A549 (cell line): ENCODE results near the gene RGS5. TPM values are rescaled to one million over a fixed set of nuclear protein-coding genes. Genes with fewer than 3 reads are reported as not detected.

Experiments used
- ATAC-seq, 2 experiments: fragments of 200-7000 bp in 1 of 2; fragments of >200 bp in 1 of 2; cut with Nextera tagmentation in 1 of 2; cut with Tn5 transposase in 1 of 2; 3 replicates each; pipeline versions ENCODE4 v1.8.0 to v1.9.1; 2018 to 2020; ENCODE audit warnings: mild to moderate bottlenecking in 1 of 2, moderate library complexity in 1 of 2
- CTCF ChIA-PET: fragments of 300-600 bp; sonication (Branson Sonifier 250); formaldehyde crosslinking; extraction: SDS; loops from one replicate; lab custom pipeline; 2021; ENCODE audit warnings: antibody characterized with exemption, inconsistent platforms; lab: Yijun Ruan, JAX
- POLR2A ChIA-PET: fragments of 350-600 bp; formaldehyde crosslinking; extraction: SDS; loops from one replicate; lab custom pipeline; 2021; ENCODE audit warnings: antibody characterized with exemption, inconsistent platforms; lab: Yijun Ruan, JAX
- DNase-seq, 2 experiments: peaks; one replicate each; pipeline versions ENCODE4 v3.0.0 to v3.0.0-alpha.2; 2011 to 2016; ENCODE audit warnings: low read depth in 1 of 2, low spot score in 1 of 2
- FAIRE-seq: peaks from 2 replicates; lab custom pipeline; 2011; peaks lifted over from hg19 to GRCh38; lab: Jason Lieb, UNC
- H3K27ac ChIP-seq, 2 experiments: fragments of >200 bp; sonication (Bioruptor Twin); formaldehyde crosslinking; 3 replicates each; pipeline ENCODE4 v1.5.1; 2016 to 2017
- H3K4me1 ChIP-seq: fragments of >200 bp; sonication (Bioruptor Twin); formaldehyde crosslinking; 3 replicates; pipeline ENCODE4 v1.6.1; 2016
- H3K4me2 ChIP-seq: fragments of >200 bp; sonication (Bioruptor Twin); formaldehyde crosslinking; 3 replicates; pipeline ENCODE4 v1.6.1; 2016
- H3K4me3 ChIP-seq: fragments of >200 bp; sonication (Bioruptor Twin); formaldehyde crosslinking; 3 replicates; pipeline ENCODE4 v1.5.1; 2016
- H3K9me3 ChIP-seq: fragments of >200 bp; sonication (Bioruptor Twin); formaldehyde crosslinking; 3 replicates; pipeline ENCODE4 v1.6.1; 2016
- ATOH8 ChIP-seq: fragments of 250-450 bp; sonication (Bioruptor Pico); IDR thresholded peaks from 2 replicates; pipeline ENCODE4 v1.5.0; 2020; ENCODE audit warnings: low read depth, mild to moderate bottlenecking, moderate library complexity
- CEBPB ChIP-seq, 2 experiments: fragments of >200 bp in 1 of 2; sonication (Bioruptor Twin) in 1 of 2; formaldehyde crosslinking in 1 of 2; IDR thresholded peaks; 2 replicates each; pipeline ENCODE4 v1.6.1; 2012 to 2016
- EP300 ChIP-seq, 2 experiments: fragments of >200 bp; sonication (Bioruptor Twin); formaldehyde crosslinking; IDR thresholded peaks; 2 replicates in 1 of 2; 3 replicates in 1 of 2; pipeline ENCODE4 v1.6.1; 2016 to 2017
- GATA3 ChIP-seq: IDR thresholded peaks from 2 replicates; pipeline ENCODE4 v1.6.1; 2012; ENCODE audit warnings: borderline replicate concordance
- HDAC2 ChIP-seq: fragments of 200-600 bp; sonication (generic); IDR thresholded peaks from 2 replicates; pipeline ENCODE4 v1.6.1; 2016
- HES2 ChIP-seq: fragments of >200 bp; sonication (Bioruptor Twin); formaldehyde crosslinking; IDR thresholded peaks from 2 replicates; pipeline ENCODE4 v1.6.1; 2016
- HEYL ChIP-seq: fragments of 250-450 bp; sonication (Bioruptor Pico); IDR thresholded peaks from 2 replicates; pipeline ENCODE4 v1.8.0; 2021; ENCODE audit warnings: mild to moderate bottlenecking, moderate library complexity
- HMGXB4 ChIP-seq: fragments of 250-450 bp; sonication (Bioruptor Pico); IDR thresholded peaks from 2 replicates; pipeline ENCODE4 v1.5.0; 2021; ENCODE audit warnings: mild to moderate bottlenecking, moderate library complexity, borderline replicate concordance
- HOXB5 ChIP-seq: fragments of 250-450 bp; sonication (Bioruptor Pico); IDR thresholded peaks from 2 replicates; pipeline ENCODE4 v1.5.0; 2020; ENCODE audit warnings: mild to moderate bottlenecking, moderate library complexity
- JUN ChIP-seq, 2 experiments: fragments of >200 bp; sonication (Bioruptor Twin); formaldehyde crosslinking; IDR thresholded peaks; 2 replicates in 1 of 2; 3 replicates in 1 of 2; pipeline ENCODE4 v1.6.1; 2016 to 2017
- MAFK ChIP-seq: fragments of 450-650 bp; IDR thresholded peaks from 2 replicates; pipeline ENCODE4 v1.6.1; 2014; ENCODE audit not compliant: partially characterized antibody
- MAX ChIP-seq: IDR thresholded peaks from 2 replicates; pipeline ENCODE4 v1.6.1; 2012
- MYC ChIP-seq: IDR thresholded peaks from 2 replicates; pipeline ENCODE4 v1.6.1; 2012; ENCODE audit warnings: mild to moderate bottlenecking, inconsistent platforms, low read length, improper control_type of control experiment, borderline replicate concordance
- PBX3 ChIP-seq: IDR thresholded peaks from 2 replicates; pipeline ENCODE4 v1.6.1; 2012
- PHF8 ChIP-seq: fragments of 200-600 bp; sonication (generic); IDR thresholded peaks from 2 replicates; pipeline ENCODE4 v1.6.1; 2016; ENCODE audit warnings: low read depth, mild to moderate bottlenecking, antibody characterized with exemption, moderate library complexity, borderline replicate concordance
- RAD21 ChIP-seq, 2 experiments: fragments of >200 bp in 1 of 2; sonication (Bioruptor Twin) in 1 of 2; formaldehyde crosslinking in 1 of 2; IDR thresholded peaks in 1 of 2; conservative IDR thresholded peaks in 1 of 2; 2 replicates in 1 of 2; 3 replicates in 1 of 2; pipeline ENCODE4 v1.6.1; 2012 to 2018; ENCODE audit warnings: inconsistent platforms in 1 of 2
- RFX5 ChIP-seq: fragments of 450-650 bp; IDR thresholded peaks from 2 replicates; pipeline ENCODE4 v1.7.1; 2014; ENCODE audit warnings: antibody characterized with exemption, mild to moderate bottlenecking, moderate library complexity
- RNF2 ChIP-seq: fragments of 200-600 bp; sonication (generic); IDR thresholded peaks from 2 replicates; pipeline ENCODE4 v1.6.1; 2016; ENCODE audit warnings: low read depth, mild to moderate bottlenecking, antibody characterized with exemption, moderate library complexity, borderline replicate concordance
- TFCP2L1 ChIP-seq: fragments of 250-450 bp; sonication (Bioruptor Pico); IDR thresholded peaks from 2 replicates; pipeline ENCODE4 v1.5.0; 2021; ENCODE audit warnings: mild to moderate bottlenecking
- TP53 ChIP-seq: fragments of 250-450 bp; sonication (Bioruptor Pico); IDR thresholded peaks from 2 replicates; pipeline ENCODE4 v1.5.0; 2021; ENCODE audit warnings: mild to moderate bottlenecking, moderate library complexity
- WGBS: methylation state at CpG from one replicate; pipeline ENCODE4 v1.1.6; 2017; ENCODE audit errors: missing lambda C conversion rate; 5-methylcytosine and 5-hydroxymethylcytosine counted together
- polyA plus RNA-seq, 4 experiments: library from polyadenylated mRNA; depleted of rRNA in 3 of 4; stranded (reverse); fragments of >200 nt; fragmentation: RNase III in 1 of 4; extraction: RNeasy Plus Mini Kit Qiagen cat#74134 plus additional on column Dnase treatment in 1 of 4; gene quantifications; 2 replicates in 3 of 4; 3 replicates in 1 of 4; pipeline ENCODE4 v1.2.3, GENCODE V29; 2011 to 2017

RGS5 gene
- polyA plus RNA-seq, 2 of the 4 experiments (the other 2 are of a cell fraction): 2.2 to 6.5 TPM

GRCh38 chr1:163166886-163167555, 35.7 kb downstream of the RGS5 start:
- ChIA-PET CTCF (interaction anchor here (1.1 to 1.3 kb wide), 4 partner anchors 8 to 319 kb away, joined by 3 to 6 read pairs (median 5); partner anchors contain the start of gene NUF2), POLR2A (no interaction called here)
- Histone ChIP-seq H3K4me1 (peaks cover 4% of the 10 kb centered on the region; the same call in 1 of the 3 replicates), H3K27ac (no peak overlapping the region), H3K9me3 (no peaks in the 10 kb centered on the region), H3K4me3 (no peak overlapping the region), H3K4me2 (no peak overlapping the region)
- FAIRE-seq (no peak), ATAC-seq (no peak), DNase-seq (no peak)
- 61% methylated on average over 6 of the region's 6 CpGs for WGBS
- TF ChIP-seq MYC (no peak), TP53 (CRISPR knock-in tag) (no peak), JUN (IDR thresholded peaks at IDR 0.05) (no peak), HES2 (no peak), HEYL (no peak), GATA3 (no peak), HOXB5 (CRISPR knock-in tag) (no peak), ATOH8 (no peak), PBX3 (no peak), EP300 (IDR thresholded peaks at IDR 0.05) (no peak), PHF8 (no peak), TFCP2L1 (CRISPR knock-in tag) (no peak), RAD21 (conservative IDR thresholded peaks at IDR 0.05 in 1 of 2, IDR thresholded peaks at IDR 0.05 in 1 of 2) (no peak), RFX5 (no peak), HDAC2 (no peak), CEBPB (IDR thresholded peaks at IDR 0.05) (no peak), MAX (no peak), RNF2 (no peak), HMGXB4 (CRISPR knock-in tag) (no peak)

GRCh38 chr1:163165119-163165518, 37.6 kb downstream of the RGS5 start:
- TF ChIP-seq MAFK: peak; percentile 33
- no peak for TF ChIP-seq TP53 (CRISPR knock-in tag)
- TF ChIP-seq MAX: no peak
- no peak for DNase-seq
- Histone ChIP-seq H3K4me1 (peaks cover 4% of the 10 kb centered on the region; the same call in 1 of the 3 replicates), H3K27ac (no peak overlapping the region), H3K4me2 (no peak overlapping the region), H3K9me3 (no peaks in the 10 kb centered on the region), H3K4me3 (no peak overlapping the region)
- no peak for ATAC-seq
- WGBS: 52% methylated on average over 2 of the region's 2 CpGs
- CTCF ChIA-PET: interaction anchor here (1.8 kb wide), 1 partner anchor 312 kb away, joined by 6 read pairs; no protein-coding TSS in a partner anchor
- POLR2A ChIA-PET: no interaction called here
- no peak for FAIRE-seq
